Subcutaneous abdominal adipose tissue (tissue), 5 donors: ENCODE data around the gene SOS1.

Experiments used
- H3K27ac ChIP-seq: one replicate; pipeline ENCODE4 v1.7.0; 2013; ENCODE audit warnings: low read depth, mild to moderate bottlenecking, inconsistent platforms, low read length, moderate library complexity
- H3K27me3 ChIP-seq, 5 donors: one replicate each; pipeline ENCODE4 v1.7.0; 2013; ENCODE audit warnings: low read length in 5 of 5, inconsistent platforms in 1 of 5; ENCODE audit not compliant: control insufficient read depth in 5 of 5, insufficient read depth in 4 of 5
- H3K36me3 ChIP-seq, 5 donors: one replicate each; pipeline ENCODE4 v1.7.0; 2013; ENCODE audit warnings: low read length in 5 of 5; ENCODE audit not compliant: control insufficient read depth in 5 of 5, insufficient read depth in 5 of 5
- H3K4me1 ChIP-seq, 5 donors: one replicate each; pipeline ENCODE4 v1.7.0; 2013; ENCODE audit warnings: low read length in 5 of 5, mild to moderate bottlenecking in 3 of 5, moderate library complexity in 1 of 5; ENCODE audit not compliant: control insufficient read depth in 5 of 5, insufficient read depth in 5 of 5
- H3K4me3 ChIP-seq, 5 donors: one replicate each; pipeline ENCODE4 v1.7.0; 2013; ENCODE audit warnings: low read length in 5 of 5, low read depth in 1 of 5
- H3K9ac ChIP-seq, 5 donors: one replicate each; pipeline ENCODE4 v1.7.0; 2013; ENCODE audit warnings: low read length in 5 of 5, mild to moderate bottlenecking in 4 of 5, moderate library complexity in 3 of 5
- H3K9me3 ChIP-seq, 5 donors: one replicate each; pipeline ENCODE4 v1.7.0; 2013; ENCODE audit warnings: low read length in 5 of 5; ENCODE audit not compliant: control insufficient read depth in 5 of 5
- donor health status: healthy.
- donor health status: healthy.
- donor health status: healthy.
- donor health status: healthy.
- donor health status: healthy.

SOS1 gene

GRCh38 chr2:39109537-39109936 lies 11.3 kb downstream of the SOS1 start:
- H3K4me3 ChIP-seq, result no peak overlapping the region
- no peak overlapping the region for H3K27ac ChIP-seq
- H3K9ac ChIP-seq, result no peak overlapping the region
- no peaks in the 10 kb centered on the region for H3K9me3 ChIP-seq
- H3K4me1 ChIP-seq, result peaks cover 2 to 36% (median 15%) of the 10 kb centered on the region in 5 donors
- peaks cover 0 to 21% (median 8%) of the 10 kb centered on the region in 5 donors for H3K36me3 ChIP-seq
- no peaks in the 10 kb centered on the region for H3K27me3 ChIP-seq

- Histone ChIP-seq H3K27me3 (no peaks in the 10 kb centered on the region), H3K36me3 (peaks cover 0 to 21% (median 8%) of the 10 kb centered on the region in 5 donors), H3K9me3 (no peaks in the 10 kb centered on the region), H3K4me3 (no peak overlapping the region), H3K9ac (no peak overlapping the region), H3K27ac (no peak overlapping the region), H3K4me1 (peaks cover 2 to 33% (median 14%) of the 10 kb centered on the region in 5 donors)
Observed at GRCh38 chr2:39108377-39108776, 12.5 kb downstream of the SOS1 start.

- no peak overlapping the region for H3K9ac ChIP-seq
- no peaks in the 10 kb centered on the region for H3K27me3 ChIP-seq
- H3K4me1 ChIP-seq, result peaks cover 2 to 35% (median 14%) of the 10 kb centered on the region in 5 donors
- no peak overlapping the region for H3K27ac ChIP-seq
- H3K4me3 ChIP-seq, result no peak overlapping the region
- H3K36me3 ChIP-seq, result peaks cover 0 to 16% (median 8%) of the 10 kb centered on the region in 5 donors
- no peaks in the 10 kb centered on the region for H3K9me3 ChIP-seq
Observed at GRCh38 chr2:39107724-39108273, 13.1 kb downstream of the SOS1 start.

GRCh38 chr2:39107156-39107555 lies 13.7 kb downstream of the SOS1 start:
- Histone ChIP-seq H3K27ac (peak overlapping the region; percentile 23), H3K9me3 (no peaks in the 10 kb centered on the region), H3K4me3 (no peak overlapping the region), H3K9ac (peak overlapping the region in 1 of 5 donors; percentile 20), H3K4me1 (peaks cover 2 to 35% (median 14%) of the 10 kb centered on the region in 5 donors), H3K27me3 (no peaks in the 10 kb centered on the region), H3K36me3 (peaks cover 0 to 10% (median 3%) of the 10 kb centered on the region in 5 donors)

GRCh38 chr2:39099870-39100728 lies 20.8 kb downstream of the SOS1 start:
- H3K4me1 ChIP-seq, result peaks cover 0 to 22% (median 9%) of the 10 kb centered on the region in 5 donors
- no peaks in the 10 kb centered on the region for H3K9me3 ChIP-seq
- no peaks in the 10 kb centered on the region for H3K27me3 ChIP-seq
- H3K9ac ChIP-seq, result no peak overlapping the region
- no peaks in the 10 kb centered on the region for H3K36me3 ChIP-seq
- H3K4me3 ChIP-seq, result no peak overlapping the region
- peak overlapping the region; percentile 15 for H3K27ac ChIP-seq

GRCh38 chr2:39099310-39099869 lies 21.5 kb downstream of the SOS1 start:
- peaks cover 0 to 24% (median 14%) of the 10 kb centered on the region in 5 donors for H3K4me1 ChIP-seq
- H3K9ac ChIP-seq, result no peak overlapping the region
- H3K27me3 ChIP-seq, result no peaks in the 10 kb centered on the region
- no peak overlapping the region for H3K4me3 ChIP-seq
- H3K9me3 ChIP-seq, result no peaks in the 10 kb centered on the region
- no peak overlapping the region for H3K27ac ChIP-seq
- H3K36me3 ChIP-seq, result no peaks in the 10 kb centered on the region

- Histone ChIP-seq H3K4me3 (no peak overlapping the region), H3K27me3 (no peaks in the 10 kb centered on the region), H3K9ac (no peak overlapping the region), H3K36me3 (peaks cover 0 to 3% (median 0%) of the 10 kb centered on the region in 5 donors), H3K27ac (no peak overlapping the region), H3K9me3 (no peaks in the 10 kb centered on the region), H3K4me1 (peaks cover 0 to 28% (median 14%) of the 10 kb centered on the region in 5 donors)
Observed at GRCh38 chr2:39095624-39096023, 25.2 kb downstream of the SOS1 start.

- Histone ChIP-seq H3K27me3 (no peaks in the 10 kb centered on the region), H3K4me1 (peaks cover 0 to 28% (median 13%) of the 10 kb centered on the region in 5 donors), H3K36me3 (peaks cover 0 to 3% (median 0%) of the 10 kb centered on the region in 5 donors), H3K9ac (peak overlapping the region in 1 of 5 donors; percentile 32), H3K4me3 (no peak overlapping the region), H3K27ac (no peak overlapping the region), H3K9me3 (no peaks in the 10 kb centered on the region)
Observed at GRCh38 chr2:39094717-39095363, 26.0 kb downstream of the SOS1 start.

- no peaks in the 10 kb centered on the region for H3K27me3 ChIP-seq
- no peak overlapping the region for H3K9ac ChIP-seq
- H3K9me3 ChIP-seq, result no peaks in the 10 kb centered on the region
- peaks cover 0 to 28% (median 12%) of the 10 kb centered on the region in 5 donors for H3K4me1 ChIP-seq
- peaks cover 0 to 3% (median 0%) of the 10 kb centered on the region in 5 donors for H3K36me3 ChIP-seq
- no peak overlapping the region for H3K27ac ChIP-seq
- no peak overlapping the region for H3K4me3 ChIP-seq
Observed at GRCh38 chr2:39093218-39093898, 27.5 kb downstream of the SOS1 start.
